Vagina (tissue), 2 donors: ENCODE measurements around the gene GTF2B. TPM values are rescaled to one million over a fixed set of nuclear protein-coding genes. Genes with fewer than 3 reads are reported as not detected.
"Not testable (repeated sequence)": the region's sequence is repeated elsewhere in the genome, so short reads cannot be mapped to it uniquely, and the experiment has no call there.

ENCODE experiments used
- DNase-seq, 2 donors: peaks; one replicate each; pipeline ENCODE4 v3.0.0-alpha.2; 2017; ENCODE audit errors: extremely low spot score in 2 of 2
- H3K27ac ChIP-seq: fragments of 200-600 bp; sonication (generic); one replicate; pipeline ENCODE4 v1.5.1; 2019
- H3K27me3 ChIP-seq: fragments of 200-600 bp; sonication (generic); one replicate; pipeline ENCODE4 v1.5.1; 2019
- H3K36me3 ChIP-seq, 2 donors: fragments of 200-600 bp; sonication (generic); one replicate each; pipeline ENCODE4 v1.5.1; 2017 to 2019
- H3K4me1 ChIP-seq: fragments of 200-600 bp; sonication (generic); one replicate; pipeline ENCODE4 v1.5.1; 2019
- H3K4me3 ChIP-seq, 2 donors: fragments of 200-600 bp; sonication (generic); 1 replicate in 1 of 2; 2 replicates in 1 of 2; pipeline ENCODE4 v1.5.1; 2016 to 2019
- H3K9me3 ChIP-seq: fragments of 200-600 bp; sonication (generic); one replicate; pipeline ENCODE4 v1.5.1; 2019
- POLR2A ChIP-seq, 2 donors: fragments of 450-650 bp; IDR thresholded peaks; one replicate each; pipeline ENCODE4 v1.6.1; 2017; ENCODE audit warnings: antibody characterized with exemption in 2 of 2, mild to moderate bottlenecking in 2 of 2, moderate library complexity in 2 of 2
- POLR2AphosphoS5 ChIP-seq, 2 donors: sonication (generic); formaldehyde crosslinking; IDR thresholded peaks; one replicate each; pipeline ENCODE4 v1.9.0; 2017; ENCODE audit warnings: antibody characterized with exemption in 2 of 2, mild to moderate bottlenecking in 2 of 2, low read depth in 1 of 2; ENCODE audit not compliant: insufficient read depth in 1 of 2
- intact Hi-C: fragments of 100-400 bp; cut with DNase I; formaldehyde crosslinking; loops from one replicate; pipeline ENCODE4 v1.15.1; 2023
- total RNA-seq: library from RNA; depleted of rRNA; stranded (reverse); fragments of >200 nt; gene quantifications from one replicate; pipeline ENCODE4 v1.2.3, GENCODE V29; 2016
- TF ChIP-seq, protein P1 (sequence below), 3 experiments: fragments of 450-650 bp in 2 of 3; fragments of 200-600 bp in 1 of 3; sonication (generic) in 1 of 3; IDR thresholded peaks; one replicate each; pipeline ENCODE4 v1.5.1; 2017 to 2019; ENCODE audit warnings: antibody characterized with exemption in 3 of 3, mild to moderate bottlenecking in 2 of 3, moderate library complexity in 2 of 3

GTF2B gene
- total RNA-seq, 1 donor from 2014 or later = 22.8 TPM

DNA sequence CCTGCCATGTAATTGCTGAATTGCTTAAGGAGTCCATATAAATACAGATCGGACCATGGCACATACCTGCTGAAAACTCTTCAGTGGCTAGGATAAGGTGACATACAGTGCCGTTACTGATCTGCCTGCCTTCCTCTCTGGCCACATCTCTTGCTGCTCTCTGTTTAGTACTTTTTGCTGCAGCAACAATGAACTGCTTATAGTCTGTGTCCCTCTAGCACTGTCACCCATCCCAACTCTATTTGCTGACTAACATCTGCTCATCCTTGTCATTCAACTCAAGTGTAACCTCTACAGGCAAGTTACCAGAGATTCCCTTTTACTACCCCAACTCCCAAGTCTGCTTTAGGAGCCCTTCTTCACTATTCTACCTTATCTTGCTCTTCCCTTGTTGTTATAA is 65.6 kb downstream of the GTF2B start:
- TF ChIP-seq POLR2AphosphoS5 (IDR thresholded peaks at IDR 0.05; ENCODE audit: insufficient read depth in 1 of 2, low read depth in 1 of 2) = no peak
- TF ChIP-seq, protein P1, sequence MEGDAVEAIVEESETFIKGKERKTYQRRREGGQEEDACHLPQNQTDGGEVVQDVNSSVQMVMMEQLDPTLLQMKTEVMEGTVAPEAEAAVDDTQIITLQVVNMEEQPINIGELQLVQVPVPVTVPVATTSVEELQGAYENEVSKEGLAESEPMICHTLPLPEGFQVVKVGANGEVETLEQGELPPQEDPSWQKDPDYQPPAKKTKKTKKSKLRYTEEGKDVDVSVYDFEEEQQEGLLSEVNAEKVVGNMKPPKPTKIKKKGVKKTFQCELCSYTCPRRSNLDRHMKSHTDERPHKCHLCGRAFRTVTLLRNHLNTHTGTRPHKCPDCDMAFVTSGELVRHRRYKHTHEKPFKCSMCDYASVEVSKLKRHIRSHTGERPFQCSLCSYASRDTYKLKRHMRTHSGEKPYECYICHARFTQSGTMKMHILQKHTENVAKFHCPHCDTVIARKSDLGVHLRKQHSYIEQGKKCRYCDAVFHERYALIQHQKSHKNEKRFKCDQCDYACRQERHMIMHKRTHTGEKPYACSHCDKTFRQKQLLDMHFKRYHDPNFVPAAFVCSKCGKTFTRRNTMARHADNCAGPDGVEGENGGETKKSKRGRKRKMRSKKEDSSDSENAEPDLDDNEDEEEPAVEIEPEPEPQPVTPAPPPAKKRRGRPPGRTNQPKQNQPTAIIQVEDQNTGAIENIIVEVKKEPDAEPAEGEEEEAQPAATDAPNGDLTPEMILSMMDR (IDR thresholded peaks at IDR 0.05) = no peak
- Histone ChIP-seq H3K36me3 (peaks cover 0 to 16% of the 10 kb centered on the region in 2 donors), H3K4me3 (no peak overlapping the region), H3K4me1 (no peaks in the 10 kb centered on the region), H3K27ac (no peak overlapping the region), H3K9me3 (no peaks in the 10 kb centered on the region), H3K27me3 (no peaks in the 10 kb centered on the region)
- intact Hi-C loops = no loop called here
- DNase-seq = no peak

DNA sequence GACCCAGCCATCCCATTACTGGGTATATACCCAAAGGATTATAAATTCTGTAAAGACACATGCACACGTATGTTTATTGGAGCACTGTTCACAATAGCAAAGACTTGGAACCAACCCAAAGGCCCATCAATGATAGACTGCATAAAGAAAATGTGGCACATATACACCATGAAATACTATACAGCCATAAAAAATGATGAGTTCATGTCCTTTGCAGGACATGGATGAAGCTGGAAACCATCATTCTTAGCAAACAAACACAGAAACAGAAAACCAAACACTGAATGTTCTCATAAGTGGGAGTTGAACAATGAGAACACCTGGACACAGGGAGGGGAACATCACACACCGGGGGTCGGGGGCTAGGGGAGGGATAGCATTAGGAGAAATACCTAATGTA is 71.7 kb downstream of the GTF2B start:
- DNase-seq, H3K27ac ChIP-seq, H3K4me3 ChIP-seq, H3K27me3 ChIP-seq, H3K9me3 ChIP-seq, H3K36me3 ChIP-seq, H3K4me1 ChIP-seq, intact Hi-C loops: not testable (repeated sequence)

DNA sequence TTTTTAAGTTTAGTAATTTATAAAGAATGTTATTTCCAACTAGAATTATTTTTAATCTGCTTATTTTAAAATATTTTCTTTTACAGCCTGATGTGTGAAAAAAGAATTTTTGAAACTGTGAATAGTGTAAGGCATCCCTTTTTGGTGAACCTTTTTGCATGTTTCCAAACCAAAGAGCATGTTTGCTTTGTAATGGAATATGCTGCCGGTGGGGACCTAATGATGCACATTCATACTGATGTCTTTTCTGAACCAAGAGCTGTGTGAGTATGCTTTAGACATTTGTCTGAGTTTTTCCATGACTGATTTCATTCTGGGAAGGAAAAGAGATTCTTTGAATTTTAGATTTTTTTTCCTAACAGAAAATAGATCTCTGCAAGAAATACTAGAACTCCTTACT is 77.9 kb downstream of the GTF2B start:
- intact Hi-C loops = no loop called here
- Histone ChIP-seq H3K27me3 (no peaks in the 10 kb centered on the region), H3K9me3 (no peaks in the 10 kb centered on the region), H3K4me1 (no peaks in the 10 kb centered on the region), H3K36me3 (peaks cover 0 to 14% of the 10 kb centered on the region in 2 donors), H3K4me3 (no peak overlapping the region), H3K27ac (no peak overlapping the region)
- DNase-seq = no peak
- TF ChIP-seq POLR2A (IDR thresholded peaks at IDR 0.05) (no peak), POLR2AphosphoS5 (IDR thresholded peaks at IDR 0.05; ENCODE audit: insufficient read depth in 1 of 2, low read depth in 1 of 2) (no peak)
- TF ChIP-seq, protein P1 (IDR thresholded peaks at IDR 0.05) = no peak

- H3K4me1 ChIP-seq = no peaks in the 10 kb centered on the region
- intact Hi-C loops = no loop called here
- DNase-seq = no peak
- H3K27ac ChIP-seq = no peak overlapping the region
- no peaks in the 10 kb centered on the region for H3K9me3 ChIP-seq
- no peak for TF ChIP-seq POLR2AphosphoS5 (IDR thresholded peaks at IDR 0.05; ENCODE audit: insufficient read depth in 1 of 2, low read depth in 1 of 2)
- TF ChIP-seq, protein P1 (IDR thresholded peaks at IDR 0.05) = no peak
- TF ChIP-seq POLR2A (IDR thresholded peaks at IDR 0.05) = no peak
- no peaks in the 10 kb centered on the region for H3K27me3 ChIP-seq
- H3K4me3 ChIP-seq = no peak overlapping the region
- peaks cover 0 to 25% of the 10 kb centered on the region in 2 donors for H3K36me3 ChIP-seq
Measured at GRCh38 chr1:88812366-88812765, 79.0 kb downstream of the GTF2B start.

DNA sequence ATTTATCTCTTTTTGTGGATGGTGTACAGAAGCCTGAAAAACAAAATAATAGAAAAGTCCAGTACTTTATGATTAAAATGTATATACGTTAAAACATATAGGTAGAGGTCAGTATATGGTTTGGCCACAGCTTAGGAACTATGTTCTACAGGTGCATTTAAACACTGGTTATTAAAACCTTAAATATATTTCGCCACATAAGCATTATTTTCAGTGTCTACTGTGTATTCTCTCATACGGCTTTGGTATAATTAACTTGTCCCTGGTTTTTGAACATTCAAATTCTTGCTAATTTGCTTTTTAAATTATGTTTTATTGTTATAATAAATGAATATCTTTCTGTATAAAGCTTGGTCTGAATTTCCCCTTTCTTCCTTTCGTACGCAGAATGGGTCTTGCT is 87.9 kb downstream of the GTF2B start:
- Histone ChIP-seq H3K4me1 (no peaks in the 10 kb centered on the region), H3K9me3 (no peaks in the 10 kb centered on the region), H3K36me3 (peaks cover 0 to 40% of the 10 kb centered on the region in 2 donors), H3K4me3 (no peak overlapping the region), H3K27ac (no peak overlapping the region), H3K27me3 (no peaks in the 10 kb centered on the region)
- TF ChIP-seq POLR2AphosphoS5 (IDR thresholded peaks at IDR 0.05; ENCODE audit: insufficient read depth in 1 of 2, low read depth in 1 of 2) = no peak
- TF ChIP-seq POLR2A (IDR thresholded peaks at IDR 0.05) = no peak
- TF ChIP-seq, protein P1 (IDR thresholded peaks at IDR 0.05) = no peak
- DNase-seq = no peak
- intact Hi-C loops = no loop called here

- Histone ChIP-seq H3K4me1 (no peaks in the 10 kb centered on the region), H3K36me3 (peaks cover 0 to 36% of the 10 kb centered on the region in 2 donors), H3K9me3 (no peaks in the 10 kb centered on the region), H3K27me3 (no peaks in the 10 kb centered on the region), H3K27ac (no peak overlapping the region), H3K4me3 (no peak overlapping the region)
- intact Hi-C loops = no loop called here
- no peak for DNase-seq
- TF ChIP-seq POLR2AphosphoS5 (IDR thresholded peaks at IDR 0.05; ENCODE audit: insufficient read depth in 1 of 2, low read depth in 1 of 2) = no peak
- TF ChIP-seq, protein P1 (IDR thresholded peaks at IDR 0.05) = no peak
- no peak for TF ChIP-seq POLR2A (IDR thresholded peaks at IDR 0.05)
Measured at GRCh38 chr1:88802950-88803349, 88.4 kb downstream of the GTF2B start.
